WTC11 (cell line): ENCODE measurements around the gene SAMD10. TPM values are rescaled to one million over a fixed set of nuclear protein-coding genes. Genes with fewer than 3 reads are reported as not detected.

ENCODE experiments used
- ATAC-seq: fragments of 200-7000 bp; cut with Tn5 transposase; 2 replicates; pipeline ENCODE4 v1.10.0; 2021; ENCODE audit warnings: mild to moderate bottlenecking, moderate library complexity
- CTCF ChIA-PET: fragments of 300-600 bp; sonication (Branson Sonifier 250); formaldehyde crosslinking; loops from one replicate; lab custom pipeline; 2021; ENCODE audit warnings: antibody characterized with exemption; lab: Charles Lee
- POLR2A ChIA-PET: fragments of 350-600 bp; sonication (Branson Sonifier 250); formaldehyde crosslinking; loops from one replicate; lab custom pipeline; 2021; ENCODE audit warnings: antibody characterized with exemption; lab: Charles Lee
- DNase-seq: peaks from one replicate; pipeline ENCODE4 v3.0.0; 2021; ENCODE audit warnings: low spot score
- H3K27ac Mint-ChIP-seq: 2 replicates; pipeline ENCODE4 v1.8.0; 2021; ENCODE audit warnings: mixed read lengths
- H3K27me3 Mint-ChIP-seq: 2 replicates; pipeline ENCODE4 v1.8.0; 2021; ENCODE audit warnings: low read depth, mild to moderate bottlenecking, moderate library complexity, mixed read lengths
- H3K36me3 Mint-ChIP-seq: 2 replicates; pipeline ENCODE4 v1.8.0; 2021; ENCODE audit warnings: mixed read lengths
- H3K4me1 Mint-ChIP-seq: 2 replicates; pipeline ENCODE4 v1.8.0; 2022; ENCODE audit warnings: mixed read lengths
- H3K4me3 Mint-ChIP-seq: 2 replicates; pipeline ENCODE4 v1.8.0; 2021; ENCODE audit warnings: mild to moderate bottlenecking, moderate library complexity, mixed read lengths
- H3K9me3 Mint-ChIP-seq: 2 replicates; pipeline ENCODE4 v1.8.0; 2021; ENCODE audit warnings: mixed read lengths
- CREM ChIP-seq: sonication (generic); formaldehyde crosslinking; IDR thresholded peaks from 2 replicates; pipeline ENCODE4 v1.8.1; 2022; ENCODE audit warnings: mild to moderate bottlenecking, missing genetic modification reagents, moderate library complexity
- ELF4 ChIP-seq: sonication (generic); formaldehyde crosslinking; IDR thresholded peaks from 2 replicates; pipeline ENCODE4 v1.8.1; 2022; ENCODE audit warnings: low read depth, mild to moderate bottlenecking, moderate library complexity, missing genetic modification reagents
- FOXJ3 ChIP-seq: sonication (generic); formaldehyde crosslinking; IDR thresholded peaks from 2 replicates; pipeline ENCODE4 v1.9.0; 2021; ENCODE audit warnings: missing genetic modification reagents, mild to moderate bottlenecking, borderline replicate concordance
- FOXP1 ChIP-seq: sonication (generic); formaldehyde crosslinking; IDR thresholded peaks from 2 replicates; pipeline ENCODE4 v1.8.0; 2022; ENCODE audit warnings: missing genetic modification reagents, mild to moderate bottlenecking, moderate library complexity, borderline replicate concordance
- HMGA2 ChIP-seq: fragments of 250-450 bp; sonication (Bioruptor Pico); IDR thresholded peaks from 2 replicates; pipeline ENCODE4 v1.4.0; 2021; ENCODE audit warnings: mild to moderate bottlenecking, moderate library complexity
- IRF1 ChIP-seq: sonication (generic); formaldehyde crosslinking; IDR thresholded peaks from 2 replicates; pipeline ENCODE4 v1.8.0; 2023; ENCODE audit warnings: missing genetic modification reagents
- MAX ChIP-seq: sonication (generic); formaldehyde crosslinking; IDR thresholded peaks from 2 replicates; pipeline ENCODE4 v1.8.0; 2022; ENCODE audit warnings: mild to moderate bottlenecking, missing genetic modification reagents
- MLX ChIP-seq: sonication (generic); formaldehyde crosslinking; IDR thresholded peaks from 2 replicates; pipeline ENCODE4 v1.8.1; 2023; ENCODE audit warnings: mild to moderate bottlenecking, missing genetic modification reagents, moderate library complexity
- NFE2L1 ChIP-seq: sonication (generic); formaldehyde crosslinking; IDR thresholded peaks from 2 replicates; pipeline ENCODE4 v1.8.1; 2023; ENCODE audit warnings: missing genetic modification reagents
- NR1H2 ChIP-seq: sonication (generic); formaldehyde crosslinking; IDR thresholded peaks from 2 replicates; pipeline ENCODE4 v1.9.0; 2021; ENCODE audit warnings: mild to moderate bottlenecking, moderate library complexity, missing genetic modification reagents
- NR2C2 ChIP-seq: sonication (generic); formaldehyde crosslinking; IDR thresholded peaks from 2 replicates; pipeline ENCODE4 v1.8.0; 2022; ENCODE audit warnings: mild to moderate bottlenecking, missing genetic modification reagents
- SOX15 ChIP-seq: fragments of 250-450 bp; sonication (Bioruptor Pico); IDR thresholded peaks from 2 replicates; pipeline ENCODE4 v1.9.0; 2021; ENCODE audit warnings: mild to moderate bottlenecking
- TP53 ChIP-seq: sonication (generic); formaldehyde crosslinking; IDR thresholded peaks from 2 replicates; pipeline ENCODE4 v1.8.1; 2023; ENCODE audit warnings: mild to moderate bottlenecking, missing genetic modification reagents
- ZNF138 ChIP-seq: sonication (generic); formaldehyde crosslinking; conservative IDR thresholded peaks from 2 replicates; pipeline ENCODE4 v1.8.1; 2022; ENCODE audit warnings: mild to moderate bottlenecking, moderate library complexity, missing genetic modification reagents
- ZNF671 ChIP-seq: fragments of 250-450 bp; sonication (Bioruptor Pico); IDR thresholded peaks from 2 replicates; pipeline ENCODE4 v1.8.0; 2021; ENCODE audit warnings: mild to moderate bottlenecking
- total RNA-seq: library from RNA; stranded (reverse); gene quantifications from 3 replicates; pipeline ENCODE4 v1.2.3, GENCODE V29; 2021
- TF ChIP-seq, protein P1 (sequence below): sonication (generic); formaldehyde crosslinking; IDR thresholded peaks from 2 replicates; pipeline ENCODE4 v1.8.1; 2023; ENCODE audit warnings: mild to moderate bottlenecking, missing genetic modification reagents
- TF ChIP-seq, protein P2 (sequence below): sonication (generic); formaldehyde crosslinking; IDR thresholded peaks from 2 replicates; pipeline ENCODE4 v1.8.0; 2022; ENCODE audit warnings: mild to moderate bottlenecking, missing genetic modification reagents
- TF ChIP-seq, protein P3 (sequence below): fragments of 250-450 bp; sonication (Bioruptor Pico); IDR thresholded peaks from 2 replicates; pipeline ENCODE4 v1.9.0; 2021; ENCODE audit warnings: moderate library complexity, mild to moderate bottlenecking, inconsistent platforms, borderline replicate concordance

Gene SAMD10
- total RNA-seq, 1 experiment from 2014 or later: 6.2 TPM

DNA sequence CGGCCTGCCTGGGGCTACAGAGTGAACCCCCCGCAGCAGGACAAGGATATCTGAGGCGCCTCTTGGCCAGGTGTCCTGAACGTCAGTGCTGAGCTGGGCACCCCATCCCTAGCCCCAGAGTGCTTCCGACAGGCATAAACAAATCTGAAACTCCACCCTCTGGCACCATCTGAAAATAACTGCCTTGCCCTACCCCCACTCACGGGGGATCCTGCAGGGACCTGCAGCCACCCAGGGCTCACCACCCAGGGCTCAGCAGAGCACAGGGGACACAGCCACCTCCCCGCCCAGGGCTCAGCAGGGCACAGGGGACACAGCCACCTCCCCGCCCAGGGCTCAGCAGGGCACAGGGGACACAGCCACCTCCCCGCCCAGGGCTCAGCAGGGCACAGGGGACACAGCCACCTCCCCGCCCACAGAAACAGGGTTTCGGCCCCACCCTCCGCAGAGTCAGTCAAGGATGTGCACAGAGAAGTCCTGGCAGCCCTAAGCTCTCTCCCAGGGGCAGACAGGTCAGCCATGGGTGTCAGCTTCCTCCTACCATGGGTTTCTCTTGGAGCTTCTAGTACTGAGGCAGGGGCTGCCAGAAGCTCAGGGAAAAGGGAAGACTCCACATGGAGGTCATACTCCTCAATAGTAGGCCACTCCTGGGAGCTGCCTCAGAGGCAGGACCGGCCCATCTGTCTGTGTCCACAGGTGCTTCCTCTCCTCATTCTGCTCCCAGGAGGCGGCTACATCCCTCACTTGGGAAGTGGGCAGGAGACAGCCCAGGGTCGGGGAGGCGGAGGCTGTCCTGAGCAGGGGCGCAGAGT is 27.8 kb downstream of the SAMD10 start:
- ChIA-PET POLR2A (interaction anchor here (1.0 kb wide), 1 partner anchor 10 kb away, joined by 4 read pairs; no protein-coding TSS in a partner anchor), CTCF (interaction anchor here (0.6 to 3.3 kb wide), 5 partner anchors 22 to 488 kb away, joined by 3 to 14 read pairs (median 3); partner anchors contain the start of gene PRPF6)
- no peak for ATAC-seq

GRCh38 chr20:63950701-63951397 is 28.6 kb downstream of the SAMD10 start:
- DNase-seq (no peak), ATAC-seq (no peak)
- Mint-ChIP-seq H3K36me3 (peaks cover 3% of the 10 kb centered on the region), H3K27me3 (no peaks in the 10 kb centered on the region), H3K9me3 (0 out of 2 replicates have a peak, but pooled peaks cover 3% of the 10 kb centered on the region), H3K4me1 (peaks cover 26% of the 10 kb centered on the region), H3K27ac (no peak overlapping the region; the same call in 1 of the 2 replicates)
- POLR2A ChIA-PET: interaction anchor here (1.0 kb wide), 1 partner anchor 9 kb away, joined by 4 read pairs; no protein-coding TSS in a partner anchor
- no peak for TF ChIP-seq TP53 (CRISPR knock-in tag)
- TF ChIP-seq NFE2L1 (CRISPR knock-in tag): no peak
- no peak for TF ChIP-seq FOXP1
- TF ChIP-seq, all 79 proteins: peak for 0
- H3K4me3 Mint-ChIP-seq: no peak overlapping the region
- CTCF ChIA-PET: interaction anchor here (1.2 to 3.3 kb wide), 3 partner anchors 23 to 103 kb away, joined by 3 to 14 read pairs (median 4); partner anchors contain the start of gene PRPF6

More for the DNA sequence above, 27.8 kb downstream of the SAMD10 start:
- Mint-ChIP-seq H3K36me3 (peaks cover 3% of the 10 kb centered on the region), H3K27ac (no peak overlapping the region), H3K27me3 (no peaks in the 10 kb centered on the region), H3K9me3 (0 out of 2 replicates have a peak, but pooled peaks cover 3% of the 10 kb centered on the region), H3K4me3 (no peak overlapping the region), H3K4me1 (peaks cover 26% of the 10 kb centered on the region)
- no peak for DNase-seq
- TF ChIP-seq CREM: no peak

DNA sequence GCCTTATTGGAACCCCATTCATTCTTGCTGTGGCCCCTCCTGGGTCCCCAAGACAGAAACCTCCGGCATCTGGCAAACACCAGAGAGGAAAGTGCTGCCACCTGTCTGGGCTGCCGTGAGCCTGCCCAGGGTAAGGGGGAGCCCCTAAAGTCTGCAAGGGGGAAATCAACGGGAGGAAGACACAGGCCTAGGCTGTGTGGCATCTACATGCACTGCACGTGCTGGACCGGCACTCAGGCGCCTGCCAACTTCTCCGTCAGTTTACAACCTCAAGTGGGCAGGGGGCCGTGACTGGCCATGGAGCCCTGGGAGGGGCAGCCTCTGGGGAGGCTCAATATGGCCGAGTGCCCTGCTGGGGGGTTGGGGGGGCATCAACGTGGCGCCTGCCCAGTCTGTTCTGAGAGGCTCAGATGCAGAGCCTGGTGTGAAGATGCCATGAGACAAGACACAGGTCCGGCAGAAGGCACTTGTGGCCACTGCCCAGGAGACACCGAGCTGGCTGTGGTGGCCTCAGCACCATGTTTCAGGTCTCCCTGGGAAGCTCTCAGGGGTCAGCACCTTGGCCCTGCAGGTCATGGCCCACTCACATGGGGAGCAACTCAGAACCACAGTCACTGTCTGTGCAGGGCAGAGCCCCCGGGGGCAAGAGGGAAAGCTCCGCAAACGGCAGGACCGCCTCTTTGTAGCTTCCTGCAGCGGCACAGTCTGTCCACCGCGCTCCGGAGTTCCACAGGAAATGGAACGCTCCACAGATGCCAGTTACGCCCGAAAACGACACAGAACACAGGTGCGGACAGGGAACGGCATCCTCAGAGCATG is 31.6 kb downstream of the SAMD10 start:
- DNase-seq (no peak), ATAC-seq (no peak)
- no peak overlapping the region for H3K4me3 Mint-ChIP-seq
- H3K36me3 Mint-ChIP-seq: peaks cover 11% of the 10 kb centered on the region
- peaks cover 16% of the 10 kb centered on the region for H3K4me1 Mint-ChIP-seq
- no peaks in the 10 kb centered on the region for H3K27me3 Mint-ChIP-seq
- peak overlapping the region; percentile 91; the same call in 1 of the 2 replicates for H3K27ac Mint-ChIP-seq
- CTCF ChIA-PET: no interaction called here
- POLR2A ChIA-PET: no interaction called here
- TF ChIP-seq NR2C2 (CRISPR knock-in tag) (no peak), NR1H2 (CRISPR knock-in tag) (no peak)
- 0 out of 2 replicates have a peak, but pooled peaks cover 3% of the 10 kb centered on the region for H3K9me3 Mint-ChIP-seq

DNA sequence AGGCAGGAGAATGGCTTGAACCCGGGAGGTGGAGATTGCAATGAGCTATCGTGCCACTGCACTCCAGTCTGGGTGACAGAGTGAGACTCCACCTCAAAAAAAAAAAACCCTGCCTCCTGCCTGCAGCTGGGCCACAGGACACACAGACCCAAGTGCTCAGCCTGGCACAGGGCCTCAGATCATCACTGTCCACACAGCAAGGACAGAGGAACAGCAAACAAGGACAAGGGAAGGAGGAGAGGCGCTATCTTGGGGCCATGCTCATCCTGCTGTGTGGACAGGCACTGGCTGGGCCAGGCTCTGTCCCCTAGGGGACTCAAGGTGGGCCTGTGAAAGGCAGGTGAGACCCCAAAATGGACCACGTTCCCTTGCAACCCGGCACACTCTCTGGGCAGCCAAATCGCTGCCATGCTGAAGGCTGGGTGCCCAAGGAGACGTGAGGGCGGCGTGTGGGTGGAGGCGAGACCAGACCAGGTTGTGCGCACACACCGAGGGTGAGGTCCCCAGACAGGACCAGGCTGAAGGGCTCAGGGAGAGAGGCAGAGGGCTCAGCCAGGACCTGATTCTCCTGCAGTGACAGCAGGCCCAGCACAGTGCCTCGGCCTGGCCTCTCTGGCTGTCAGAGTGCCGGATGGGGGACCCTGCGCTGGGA is 32.3 kb downstream of the SAMD10 start:
- H3K36me3 Mint-ChIP-seq: peaks cover 11% of the 10 kb centered on the region
- peaks cover 20% of the 10 kb centered on the region for H3K4me1 Mint-ChIP-seq
- 0 out of 2 replicates have a peak, but pooled peaks cover 3% of the 10 kb centered on the region for H3K9me3 Mint-ChIP-seq
- no peak overlapping the region for H3K4me3 Mint-ChIP-seq
- ChIA-PET CTCF (interaction anchor here (0.7 kb wide), 1 partner anchor 13 kb away, joined by 4 read pairs; no protein-coding TSS in a partner anchor), POLR2A (no interaction called here)
- no peak for ATAC-seq
- no peak for DNase-seq
- no peaks in the 10 kb centered on the region for H3K27me3 Mint-ChIP-seq
- H3K27ac Mint-ChIP-seq: peak overlapping the region; percentile 86; the same call in 1 of the 2 replicates
- TF ChIP-seq TP53 (CRISPR knock-in tag): no peak
- TF ChIP-seq, protein P1, sequence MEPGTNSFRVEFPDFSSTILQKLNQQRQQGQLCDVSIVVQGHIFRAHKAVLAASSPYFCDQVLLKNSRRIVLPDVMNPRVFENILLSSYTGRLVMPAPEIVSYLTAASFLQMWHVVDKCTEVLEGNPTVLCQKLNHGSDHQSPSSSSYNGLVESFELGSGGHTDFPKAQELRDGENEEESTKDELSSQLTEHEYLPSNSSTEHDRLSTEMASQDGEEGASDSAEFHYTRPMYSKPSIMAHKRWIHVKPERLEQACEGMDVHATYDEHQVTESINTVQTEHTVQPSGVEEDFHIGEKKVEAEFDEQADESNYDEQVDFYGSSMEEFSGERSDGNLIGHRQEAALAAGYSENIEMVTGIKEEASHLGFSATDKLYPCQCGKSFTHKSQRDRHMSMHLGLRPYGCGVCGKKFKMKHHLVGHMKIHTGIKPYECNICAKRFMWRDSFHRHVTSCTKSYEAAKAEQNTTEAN (CRISPR knock-in tag): no peak
- TF ChIP-seq, protein P2, sequence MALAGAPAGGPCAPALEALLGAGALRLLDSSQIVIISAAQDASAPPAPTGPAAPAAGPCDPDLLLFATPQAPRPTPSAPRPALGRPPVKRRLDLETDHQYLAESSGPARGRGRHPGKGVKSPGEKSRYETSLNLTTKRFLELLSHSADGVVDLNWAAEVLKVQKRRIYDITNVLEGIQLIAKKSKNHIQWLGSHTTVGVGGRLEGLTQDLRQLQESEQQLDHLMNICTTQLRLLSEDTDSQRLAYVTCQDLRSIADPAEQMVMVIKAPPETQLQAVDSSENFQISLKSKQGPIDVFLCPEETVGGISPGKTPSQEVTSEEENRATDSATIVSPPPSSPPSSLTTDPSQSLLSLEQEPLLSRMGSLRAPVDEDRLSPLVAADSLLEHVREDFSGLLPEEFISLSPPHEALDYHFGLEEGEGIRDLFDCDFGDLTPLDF (CRISPR knock-in tag): no peak
- TF ChIP-seq MAX: no peak
- no peak for TF ChIP-seq MLX (CRISPR knock-in tag)
- no peak for TF ChIP-seq FOXJ3 (CRISPR knock-in tag)
- no peak for TF ChIP-seq SOX15 (CRISPR knock-in tag)
- no peak for TF ChIP-seq NFE2L1 (CRISPR knock-in tag)
- TF ChIP-seq HMGA2 (CRISPR knock-in tag): no peak
- TF ChIP-seq ZNF671 (CRISPR knock-in tag): no peak
- TF ChIP-seq ELF4 (CRISPR knock-in tag): no peak
- TF ChIP-seq ZNF138: no peak
- TF ChIP-seq, protein P3, sequence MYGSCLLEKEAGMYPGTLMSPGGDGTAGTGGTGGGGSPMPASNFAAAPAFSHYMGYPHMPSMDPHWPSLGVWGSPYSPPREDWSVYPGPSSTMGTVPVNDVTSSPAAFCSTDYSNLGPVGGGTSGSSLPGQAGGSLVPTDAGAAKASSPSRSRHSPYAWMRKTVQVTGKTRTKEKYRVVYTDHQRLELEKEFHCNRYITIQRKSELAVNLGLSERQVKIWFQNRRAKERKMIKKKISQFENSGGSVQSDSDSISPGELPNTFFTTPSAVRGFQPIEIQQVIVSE (CRISPR knock-in tag): no peak
- TF ChIP-seq IRF1 (CRISPR knock-in tag): no peak
